NCI-H1092 (cell line): ENCODE results near the gene PLCH1.

Experiments used
- DNase-seq: peaks from one replicate; lab custom pipeline; 2025; lab: John Stamatoyannopoulos, UW

Gene PLCH1, protein sequence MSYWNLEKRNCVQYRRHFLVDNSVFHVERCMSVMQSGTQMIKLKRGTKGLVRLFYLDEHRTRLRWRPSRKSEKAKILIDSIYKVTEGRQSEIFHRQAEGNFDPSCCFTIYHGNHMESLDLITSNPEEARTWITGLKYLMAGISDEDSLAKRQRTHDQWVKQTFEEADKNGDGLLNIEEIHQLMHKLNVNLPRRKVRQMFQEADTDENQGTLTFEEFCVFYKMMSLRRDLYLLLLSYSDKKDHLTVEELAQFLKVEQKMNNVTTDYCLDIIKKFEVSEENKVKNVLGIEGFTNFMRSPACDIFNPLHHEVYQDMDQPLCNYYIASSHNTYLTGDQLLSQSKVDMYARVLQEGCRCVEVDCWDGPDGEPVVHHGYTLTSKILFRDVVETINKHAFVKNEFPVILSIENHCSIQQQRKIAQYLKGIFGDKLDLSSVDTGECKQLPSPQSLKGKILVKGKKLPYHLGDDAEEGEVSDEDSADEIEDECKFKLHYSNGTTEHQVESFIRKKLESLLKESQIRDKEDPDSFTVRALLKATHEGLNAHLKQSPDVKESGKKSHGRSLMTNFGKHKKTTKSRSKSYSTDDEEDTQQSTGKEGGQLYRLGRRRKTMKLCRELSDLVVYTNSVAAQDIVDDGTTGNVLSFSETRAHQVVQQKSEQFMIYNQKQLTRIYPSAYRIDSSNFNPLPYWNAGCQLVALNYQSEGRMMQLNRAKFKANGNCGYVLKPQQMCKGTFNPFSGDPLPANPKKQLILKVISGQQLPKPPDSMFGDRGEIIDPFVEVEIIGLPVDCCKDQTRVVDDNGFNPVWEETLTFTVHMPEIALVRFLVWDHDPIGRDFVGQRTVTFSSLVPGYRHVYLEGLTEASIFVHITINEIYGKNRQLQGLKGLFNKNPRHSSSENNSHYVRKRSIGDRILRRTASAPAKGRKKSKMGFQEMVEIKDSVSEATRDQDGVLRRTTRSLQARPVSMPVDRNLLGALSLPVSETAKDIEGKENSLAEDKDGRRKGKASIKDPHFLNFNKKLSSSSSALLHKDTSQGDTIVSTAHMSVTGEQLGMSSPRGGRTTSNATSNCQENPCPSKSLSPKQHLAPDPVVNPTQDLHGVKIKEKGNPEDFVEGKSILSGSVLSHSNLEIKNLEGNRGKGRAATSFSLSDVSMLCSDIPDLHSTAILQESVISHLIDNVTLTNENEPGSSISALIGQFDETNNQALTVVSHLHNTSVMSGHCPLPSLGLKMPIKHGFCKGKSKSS (N-terminal part only)

GRCh38 chr3:155744626-155745324, at the start of gene PLCH1:
PLCH1 (minus strand) TSS chr3:155745071; CDS start chr3:155704224, 40,847 bp downstream.
- peak; percentile 60 for DNase-seq

DNA sequence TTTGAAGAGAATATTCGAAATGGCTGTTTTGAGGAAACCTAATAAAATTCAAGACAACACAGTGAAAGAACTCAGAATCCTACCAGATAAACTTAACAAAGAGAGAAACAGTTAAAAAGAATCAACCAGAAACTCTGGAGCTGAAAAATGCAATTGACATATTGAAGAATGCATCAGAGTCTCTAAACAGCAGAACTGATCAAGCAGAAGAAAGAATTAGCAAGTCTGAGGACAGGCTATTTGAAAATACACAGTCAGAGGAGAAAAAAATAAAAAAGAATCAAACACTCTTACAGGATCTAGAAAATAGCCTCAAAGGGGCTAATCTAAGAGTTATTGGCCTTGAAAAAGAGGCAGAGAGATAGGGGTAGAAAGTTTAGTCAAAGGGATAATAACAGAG, 47.7 kb upstream of the PLCH1 start:
- no peak for DNase-seq

- no peak for DNase-seq
Measured at GRCh38 chr3:155791190-155791589, 46.3 kb upstream of the PLCH1 start.

DNA sequence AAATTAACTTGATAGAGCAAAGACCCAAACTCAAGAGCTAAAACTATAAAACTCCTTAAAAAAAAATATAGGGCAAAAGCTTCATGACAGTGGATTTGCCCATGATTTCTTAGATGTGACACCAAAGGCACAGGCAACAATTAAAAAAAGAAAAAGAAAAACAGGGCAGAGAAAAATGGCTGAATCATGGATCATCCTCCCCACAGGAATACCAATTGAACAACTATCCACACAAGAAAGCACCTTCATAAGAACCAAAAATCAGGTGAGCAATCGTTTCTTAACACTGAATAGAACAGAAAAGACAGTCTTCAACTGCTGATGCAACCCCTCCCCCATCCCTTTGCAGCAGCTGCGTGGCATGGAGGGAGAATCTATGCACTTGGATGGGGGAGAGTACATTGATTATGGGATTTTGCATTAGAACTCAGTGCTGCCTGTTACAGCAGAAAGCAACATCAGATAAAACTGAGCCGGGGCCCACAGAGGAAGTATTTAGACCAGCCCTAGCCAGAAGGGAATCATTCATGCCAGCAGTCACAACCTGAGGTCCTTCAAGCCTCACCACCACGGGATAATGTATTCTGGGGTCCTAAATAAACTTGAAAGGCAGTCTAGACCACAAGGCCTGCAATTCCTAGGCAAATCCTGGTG, 45.5 kb upstream of the PLCH1 start:
- no peak for DNase-seq

GRCh38 chr3:155785662-155786295, 40.9 kb upstream of the PLCH1 start:
- no peak for DNase-seq

DNA sequence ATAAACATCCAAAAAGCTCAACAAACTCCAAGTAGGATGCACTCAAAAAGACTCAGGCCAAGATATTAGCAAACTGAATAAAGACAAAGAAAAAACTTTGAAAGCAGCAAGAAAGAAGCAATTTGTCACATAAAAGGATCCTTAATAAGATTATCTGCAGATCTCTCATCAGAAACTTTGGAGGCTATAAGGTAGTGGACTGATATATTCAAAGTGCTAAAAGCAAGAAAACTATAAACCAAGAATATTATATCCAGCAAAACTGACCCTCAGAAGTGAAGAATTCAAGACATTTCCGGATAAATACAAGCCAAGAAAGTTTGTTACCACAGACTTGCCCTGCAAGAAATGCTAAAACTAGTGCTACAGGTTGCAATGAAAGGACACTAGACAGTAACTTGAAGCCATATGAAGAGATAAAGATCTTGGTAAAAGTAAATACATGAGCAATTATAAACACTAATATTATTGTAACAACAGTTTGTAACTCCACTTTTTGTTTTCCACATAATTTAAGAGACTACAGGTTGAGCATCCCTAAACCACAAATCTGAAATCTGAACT, 37.6 kb upstream of the PLCH1 start:
- DNase-seq, result no peak

GRCh38 chr3:155780291-155780690, 35.4 kb upstream of the PLCH1 start:
- DNase-seq, result no peak

DNA sequence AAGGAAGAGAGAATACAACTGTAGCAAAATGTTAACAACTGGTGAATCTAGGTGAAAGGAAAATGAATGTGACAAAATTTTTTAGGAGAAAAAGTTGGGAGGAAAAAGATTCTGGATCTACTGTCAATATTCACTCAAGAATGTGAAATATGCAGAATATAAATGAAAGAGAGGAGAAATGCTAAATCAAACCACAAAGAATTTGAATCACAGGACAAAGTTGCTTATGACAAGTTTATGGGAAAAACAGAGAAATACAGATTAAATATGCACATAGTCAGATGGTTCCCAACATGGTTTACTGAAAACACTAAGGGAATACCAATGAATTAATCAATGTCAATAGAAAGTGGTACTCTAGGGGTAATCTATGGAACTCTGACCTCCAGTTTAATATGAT, 33.6 kb upstream of the PLCH1 start:
- no peak for DNase-seq

DNA sequence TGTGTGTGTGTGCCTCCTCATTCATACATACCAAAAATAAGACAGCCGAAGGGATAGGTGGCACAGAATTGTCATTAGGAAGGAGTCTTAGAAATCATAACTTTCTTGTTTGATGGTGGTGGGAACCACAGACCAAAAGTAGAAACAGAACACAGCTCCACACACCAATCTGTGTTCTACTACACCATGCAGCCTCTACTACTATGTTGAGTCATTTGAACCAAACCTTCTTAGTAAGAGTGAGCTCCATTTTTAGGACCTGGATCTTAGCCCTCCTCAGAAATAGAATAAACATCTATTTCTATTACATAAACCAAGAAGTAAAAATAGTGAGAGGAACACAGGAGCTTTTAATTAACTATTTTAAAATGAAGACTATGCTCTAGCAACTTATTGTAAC, 27.9 kb upstream of the PLCH1 start:
- no peak for DNase-seq

DNA sequence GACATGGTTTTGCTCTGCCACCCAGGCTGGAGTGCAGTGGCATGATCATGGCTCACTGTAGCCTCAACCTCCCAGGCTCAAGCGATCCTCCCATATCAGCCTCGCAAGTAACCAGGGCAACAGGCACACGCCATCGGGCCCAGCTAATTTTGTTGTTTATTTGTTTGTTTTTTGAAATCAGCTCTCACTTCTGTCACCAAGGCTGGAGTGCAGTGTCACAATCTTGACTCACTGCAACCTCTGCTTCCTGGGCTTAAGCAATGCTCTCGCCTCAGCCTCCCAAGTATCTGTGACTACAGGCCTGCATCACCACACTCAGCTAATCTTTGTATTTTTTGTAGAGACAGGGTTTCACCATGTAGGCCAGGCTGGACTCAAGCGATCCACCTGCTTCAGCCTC, 26.3 kb upstream of the PLCH1 start:
- DNase-seq, result no peak

- no peak for DNase-seq
Measured at GRCh38 chr3:155766206-155766605, 21.3 kb upstream of the PLCH1 start.

DNA sequence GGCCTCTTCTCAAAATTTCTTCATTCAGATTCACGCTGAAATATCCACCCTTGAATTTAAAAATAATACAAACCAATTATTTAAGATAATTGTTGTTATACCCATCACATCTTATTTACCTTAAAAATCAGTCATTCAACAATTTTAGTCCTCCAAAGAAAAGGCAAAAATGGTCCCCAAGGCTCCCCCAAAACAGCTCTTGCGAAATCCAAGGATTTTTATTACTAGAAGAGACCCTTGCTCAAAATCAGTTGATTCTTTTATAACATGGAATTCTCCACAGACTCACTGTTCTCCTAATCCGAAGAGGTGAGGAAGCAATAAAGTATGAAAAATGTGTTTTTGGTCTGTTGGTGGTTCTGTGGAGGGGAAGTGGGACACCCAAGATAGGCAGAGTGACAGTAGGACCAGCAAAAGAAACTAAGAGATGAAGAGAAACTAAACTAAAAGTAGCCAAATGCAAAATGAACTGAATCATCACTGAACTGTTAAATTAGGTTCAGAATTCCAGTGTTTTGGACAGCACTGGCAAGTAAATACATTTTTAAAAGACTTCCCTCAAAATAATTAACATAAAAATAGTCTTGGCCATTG, 19.1 kb upstream of the PLCH1 start:
- no peak for DNase-seq

DNA sequence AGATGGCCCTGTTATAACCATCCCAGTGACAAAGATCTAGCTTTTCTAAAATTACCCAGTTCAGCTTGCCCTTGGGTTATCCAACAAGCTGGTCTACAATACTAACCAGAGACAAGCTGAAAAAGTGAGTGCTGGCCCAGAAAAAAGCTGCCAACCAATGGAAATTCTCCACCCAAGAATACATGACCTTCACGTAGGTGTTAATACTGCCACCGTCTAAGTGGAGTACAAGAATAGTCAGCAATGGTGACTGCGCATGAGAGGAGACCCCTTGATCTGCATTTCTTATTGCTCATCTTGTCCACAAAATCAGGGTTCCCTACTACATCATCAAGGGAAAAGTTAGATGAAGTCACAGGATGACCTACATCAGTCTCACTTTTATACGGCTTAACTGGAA, 15.8 kb upstream of the PLCH1 start:
- DNase-seq, result no peak

- DNase-seq, result no peak
Measured at GRCh38 chr3:155757577-155757976, 12.7 kb upstream of the PLCH1 start.

DNA sequence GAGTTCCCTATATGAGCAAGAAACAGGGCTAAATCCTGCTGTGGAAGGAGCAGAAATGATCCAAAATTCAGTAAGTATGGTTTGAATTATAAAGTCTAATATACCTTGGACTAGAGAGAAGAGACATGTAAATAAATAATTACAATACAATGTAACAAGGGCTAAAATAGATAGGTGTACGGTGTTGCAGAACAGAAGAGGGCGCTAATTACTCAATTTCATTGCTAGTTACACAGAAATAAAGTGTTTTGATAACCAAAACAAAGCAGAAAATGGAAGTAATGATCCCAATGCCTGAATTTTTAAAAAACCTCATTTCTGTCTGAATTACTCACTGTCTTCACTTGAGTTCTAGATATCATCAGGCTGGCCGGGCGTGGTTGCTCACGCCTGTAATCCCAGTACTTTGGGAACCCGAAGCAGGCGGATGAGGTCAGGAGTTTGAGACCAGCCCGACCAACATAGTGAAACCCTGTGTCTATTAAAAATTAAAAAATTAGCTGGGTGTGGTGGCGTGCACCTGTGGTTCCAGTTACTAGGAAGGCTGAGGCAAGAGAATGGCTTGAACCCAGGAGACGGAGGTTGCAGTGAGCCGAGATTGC, 8.3 kb upstream of the PLCH1 start:
- peak; percentile 1 for DNase-seq

GRCh38 chr3:155748611-155749365, 3.9 kb upstream of the PLCH1 start:
- DNase-seq, result no peak

DNA sequence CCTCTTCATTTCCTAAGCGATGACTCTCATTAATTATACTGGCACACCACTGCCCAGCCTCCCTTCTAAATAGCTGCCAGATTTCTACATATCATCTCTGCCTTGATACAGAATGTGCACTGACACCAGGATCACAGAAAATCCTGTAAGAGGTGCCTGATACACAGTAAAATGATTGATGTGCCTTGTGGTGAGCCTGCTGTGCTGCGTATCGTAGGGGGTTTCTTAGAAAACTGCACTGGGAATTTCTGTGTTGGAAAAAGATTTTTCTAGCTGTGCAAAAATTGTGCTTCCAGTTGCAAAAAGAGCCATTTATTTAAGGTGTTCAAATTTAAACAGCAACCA, 3.0 kb upstream of the PLCH1 start:
- DNase-seq, result no peak

DNA sequence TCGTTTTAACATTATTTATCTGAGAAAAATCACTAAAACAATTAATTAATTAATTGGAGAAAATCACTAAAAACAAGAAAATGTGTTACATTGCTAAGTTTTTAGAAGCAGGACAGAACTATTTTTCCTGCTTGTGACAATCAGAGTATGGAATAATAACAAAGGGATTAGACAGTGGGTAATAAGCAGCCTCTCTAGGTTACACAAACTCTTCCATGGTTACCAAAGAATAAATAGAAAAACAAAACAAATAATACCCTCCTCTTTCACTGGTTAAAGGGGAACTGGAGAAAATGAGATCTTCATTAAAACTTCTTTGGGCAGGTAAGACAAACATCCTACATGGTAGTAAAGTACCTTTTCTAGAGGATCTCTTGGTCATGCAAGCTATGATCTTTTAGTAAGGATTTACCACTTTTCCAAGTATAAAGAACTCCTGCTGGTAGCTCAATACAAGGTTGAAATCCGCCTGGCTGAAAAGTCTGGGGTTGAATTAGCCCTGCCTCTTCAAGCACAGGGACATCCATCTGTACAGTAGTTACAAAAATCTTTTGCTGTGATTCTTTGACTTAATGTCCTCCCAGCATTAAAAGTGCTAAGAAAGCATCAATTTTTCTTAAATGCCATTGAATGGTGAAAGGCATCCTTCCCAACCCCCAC, 2.5 kb upstream of the PLCH1 start:
- no peak for DNase-seq
